NCI-H460 (cell line): ENCODE data around the gene TRIM28. TPM values are rescaled to one million over a fixed set of nuclear protein-coding genes. Genes with fewer than 3 reads are reported as not detected.
"Not testable (repeated sequence)": the region's sequence is repeated elsewhere in the genome, so short reads cannot be mapped to it uniquely, and the experiment has no call there.

ENCODE experiments used
- DNase-seq: peaks from one replicate; pipeline ENCODE4 v3.0.0-alpha.2; 2016; ENCODE audit warnings: low read depth; ENCODE audit errors: extremely low read depth
- polyA plus RNA-seq: library from polyadenylated mRNA; depleted of rRNA; stranded (reverse); fragments of >200 nt; gene quantifications from 2 replicates; pipeline ENCODE4 v1.2.3, GENCODE V29; 2014; cell fraction: nucleus; rRNA removed
- total RNA-seq: library from RNA; depleted of rRNA; stranded (reverse); fragments of >200 nt; shearing (Covaris generic); gene quantifications from 2 replicates; pipeline ENCODE4 v1.2.3, GENCODE V29; 2014; rRNA removed

The TRIM28 gene
- total RNA-seq = 246 and 252 TPM in 2 replicates
- 540 and 555 TPM in 2 replicates for polyA plus RNA-seq

DNA sequence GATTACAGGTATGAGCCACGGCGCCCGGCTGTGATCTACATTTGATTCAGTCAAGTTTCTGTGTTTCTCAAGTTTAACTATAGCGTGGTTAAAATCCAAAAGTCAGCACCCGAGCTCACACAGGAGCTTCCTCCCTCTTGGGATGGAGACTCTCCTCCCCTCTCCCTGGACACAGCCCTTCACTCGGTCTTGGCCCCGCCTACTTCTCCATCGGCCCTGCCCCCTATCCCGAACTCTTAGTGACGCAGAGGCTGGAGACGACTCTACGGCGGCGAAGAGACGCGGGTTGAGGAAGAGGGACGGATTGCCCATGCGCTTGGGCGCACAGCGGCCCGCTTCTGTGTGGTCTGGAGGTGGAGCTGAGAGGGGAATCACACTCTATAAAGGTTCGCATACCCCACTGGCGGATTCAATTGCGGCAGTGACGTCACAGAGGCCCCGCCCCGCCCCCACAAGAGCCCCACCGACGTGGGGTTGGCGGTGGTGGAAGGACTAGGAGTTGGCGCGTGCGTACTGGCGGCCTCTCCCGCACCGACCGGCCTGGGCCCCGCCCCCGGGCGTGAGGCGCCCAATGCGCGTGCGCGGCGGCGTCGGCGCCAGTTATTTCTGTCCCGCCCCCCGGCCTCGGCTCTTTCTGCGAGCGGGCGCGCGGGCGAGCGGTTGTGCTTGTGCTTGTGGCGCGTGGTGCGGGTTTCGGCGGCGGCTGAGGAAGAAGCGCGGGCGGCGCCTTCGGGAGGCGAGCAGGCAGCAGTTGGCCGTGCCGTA is at the start of gene TRIM28:
TSS of gene TRIM28 (plus strand) at position 239 of the 765 bp plus-strand sequence. CDS start 694 bp downstream, outside the sequence.
- DNase-seq = peak; percentile 97

- no peak for DNase-seq
These were observed 46.2 kb upstream of the TRIM28 start for GRCh38 chr19:58497634-58498170.

DNA sequence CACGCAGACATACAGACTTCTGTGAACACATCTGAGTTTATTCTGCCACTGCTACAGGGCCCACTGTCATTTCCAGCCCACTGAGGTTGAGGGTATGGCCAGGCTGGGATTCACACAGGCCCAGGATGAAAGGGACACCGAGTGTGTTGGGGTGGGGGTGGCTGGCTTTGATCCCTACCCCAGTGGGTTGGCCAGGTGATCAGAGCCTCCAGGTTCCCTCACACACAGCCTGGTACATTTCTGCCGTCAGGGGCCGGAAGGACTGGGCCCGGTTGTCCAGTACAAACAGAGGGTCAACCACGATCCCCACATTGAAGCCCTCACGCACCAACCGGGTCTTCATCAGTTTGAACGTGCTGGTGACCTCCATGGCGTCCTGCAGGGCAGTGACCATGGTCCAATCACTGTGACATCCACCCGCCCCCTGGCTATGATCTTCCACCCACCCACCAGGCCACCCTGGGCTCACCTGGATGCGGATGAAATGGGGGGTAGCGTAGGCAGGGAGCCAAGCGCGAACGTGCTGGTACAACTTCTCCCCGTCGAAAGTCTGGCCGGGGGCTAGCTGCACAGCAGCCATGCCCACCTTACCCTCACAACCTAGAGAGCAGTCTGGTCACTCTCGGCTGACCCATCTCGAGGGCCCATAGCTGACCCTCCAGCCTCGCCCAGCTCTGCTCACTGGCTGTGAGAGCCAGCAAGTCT is 45.4 kb upstream of the TRIM28 start:
- no peak for DNase-seq

DNA sequence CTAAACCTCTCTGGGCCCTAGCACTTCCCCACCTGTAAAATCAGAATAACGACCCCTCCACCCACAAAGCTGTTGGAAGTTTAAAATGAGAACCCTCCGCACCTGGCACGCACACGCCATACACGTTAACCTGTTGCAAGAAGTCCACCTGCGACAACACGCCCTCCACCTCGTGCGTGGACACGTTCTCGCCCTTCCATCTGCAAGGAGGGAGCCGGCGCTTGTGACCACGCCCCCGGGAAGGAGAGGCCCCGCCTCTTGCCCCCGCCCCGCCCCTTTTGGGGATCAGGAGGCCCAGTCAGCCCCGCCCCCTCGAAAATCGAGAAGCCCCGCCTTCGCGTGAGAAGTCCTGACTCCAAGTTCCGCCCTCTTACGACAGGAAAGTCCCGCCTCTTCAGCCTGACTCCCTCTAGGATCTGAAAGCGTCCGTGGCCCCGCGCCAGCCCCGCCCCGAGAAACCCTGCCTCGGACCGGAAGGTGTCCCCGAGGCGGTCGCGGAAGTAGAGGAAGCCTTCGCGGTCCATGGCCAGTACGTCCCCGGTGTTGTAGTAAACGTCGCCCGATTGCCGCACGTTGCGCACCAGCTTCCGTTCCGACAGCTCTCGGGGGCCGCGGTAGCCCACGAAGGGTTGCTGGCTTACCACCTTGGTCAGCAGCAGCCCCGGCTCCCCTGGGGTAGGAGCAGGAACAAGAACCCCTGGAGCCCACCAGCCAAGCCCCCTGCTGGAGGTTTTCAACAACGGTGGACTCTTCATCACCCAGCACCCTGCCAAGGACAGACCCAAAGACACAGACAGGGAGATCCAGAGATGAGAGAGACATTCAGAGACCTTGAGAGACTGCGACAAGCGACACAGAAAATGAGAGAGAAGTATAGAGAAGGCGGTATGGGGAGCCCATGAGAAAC is 44.6 kb upstream of the TRIM28 start:
- peak; percentile 98 for DNase-seq

DNA sequence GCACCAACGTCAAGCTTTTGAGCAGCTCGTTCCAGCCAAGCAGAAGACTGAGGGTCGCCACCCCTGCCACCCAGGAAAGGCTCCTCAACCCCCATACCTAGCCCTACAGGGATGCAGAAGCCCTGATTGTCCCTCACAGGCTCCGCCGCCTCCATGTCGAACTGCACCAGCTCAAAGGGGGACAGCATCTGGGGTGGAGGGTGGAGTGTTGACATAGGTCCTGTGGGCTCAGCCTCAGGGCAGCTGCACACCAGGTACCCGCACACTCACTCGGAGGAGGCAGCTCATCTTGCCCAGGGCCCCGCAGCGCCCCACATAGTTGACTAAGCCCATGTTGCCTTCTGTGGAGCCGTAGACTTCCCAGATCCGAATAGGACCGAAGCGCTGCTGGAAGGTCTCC is 43.6 kb upstream of the TRIM28 start:
- no peak for DNase-seq

DNA sequence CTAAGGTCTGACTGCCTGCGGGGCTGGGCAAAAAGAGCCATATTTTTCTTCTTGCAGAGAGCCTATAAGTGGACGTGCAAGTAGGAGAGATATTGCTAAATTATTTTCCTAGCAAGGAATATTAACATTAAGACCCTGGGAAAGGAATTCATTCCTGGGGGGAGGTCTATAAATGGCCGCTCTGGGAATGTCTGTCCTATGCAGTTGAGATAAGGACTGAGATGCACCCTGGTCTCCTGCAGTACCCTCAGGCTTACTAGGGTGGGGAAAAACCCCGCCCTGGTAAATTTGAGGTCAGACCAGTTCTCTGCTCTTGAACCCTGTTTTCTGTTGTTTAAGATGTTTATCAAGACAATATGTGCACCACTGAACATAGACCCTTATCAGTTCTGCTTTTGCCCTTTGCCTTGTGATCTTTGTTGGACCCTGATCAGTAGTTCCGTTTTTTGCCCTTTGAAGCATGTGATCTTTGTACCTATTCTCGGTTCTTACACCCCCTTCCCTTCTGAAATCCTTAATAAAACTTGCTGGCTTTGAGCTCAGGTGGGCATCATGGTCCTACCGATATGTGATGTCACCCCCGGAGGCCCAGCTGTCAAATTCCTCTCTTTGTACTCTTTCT is 36.2 kb upstream of the TRIM28 start:
- DNase-seq = not testable (repeated sequence)

GRCh38 chr19:58509731-58510083 is 34.2 kb upstream of the TRIM28 start:
- DNase-seq = no peak

DNA sequence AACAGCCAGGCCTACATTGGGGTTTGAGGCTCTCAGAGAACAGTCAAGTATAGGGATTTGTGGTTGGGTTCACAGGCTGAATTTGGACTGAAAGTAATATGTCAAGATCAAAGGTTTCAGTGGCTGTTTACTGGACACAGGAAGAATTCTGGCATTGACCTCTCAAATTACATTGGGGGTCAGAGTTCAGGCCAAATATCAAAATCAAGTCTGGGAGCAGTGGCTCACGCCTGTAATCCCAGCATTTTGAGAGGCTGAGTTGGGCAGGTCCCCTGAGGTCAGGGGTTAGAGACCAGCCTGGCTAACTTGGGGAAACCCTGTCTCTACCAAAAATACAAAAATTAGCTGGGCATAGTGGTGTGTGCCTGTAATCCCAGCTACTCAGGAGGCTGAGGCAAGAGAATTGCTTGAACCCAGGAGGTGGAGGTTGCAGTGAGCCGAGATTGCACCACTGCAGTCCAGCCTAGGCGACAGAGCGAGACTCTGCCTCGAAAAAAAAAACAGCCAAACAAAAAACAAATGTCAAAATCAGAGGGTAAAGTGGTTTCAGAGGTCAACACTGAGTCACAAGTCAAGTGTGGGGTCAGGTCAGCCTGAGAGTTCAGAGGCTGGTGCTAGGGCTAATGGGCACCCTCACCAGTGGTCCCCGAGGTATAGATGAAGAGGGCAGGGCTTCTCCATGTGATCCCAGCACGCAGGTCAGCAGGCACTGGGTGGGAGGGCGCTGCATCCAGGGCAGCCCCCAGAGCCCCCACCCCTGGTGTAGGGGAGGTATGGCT is 33.6 kb upstream of the TRIM28 start:
- DNase-seq = no peak

GRCh38 chr19:58511353-58512208 is 32.3 kb upstream of the TRIM28 start, which contains the start of gene SLC27A5:
SLC27A5 (minus strand) TSS chr19:58511992; CDS start chr19:58511955, 37 bp downstream.
- no peak for DNase-seq

DNA sequence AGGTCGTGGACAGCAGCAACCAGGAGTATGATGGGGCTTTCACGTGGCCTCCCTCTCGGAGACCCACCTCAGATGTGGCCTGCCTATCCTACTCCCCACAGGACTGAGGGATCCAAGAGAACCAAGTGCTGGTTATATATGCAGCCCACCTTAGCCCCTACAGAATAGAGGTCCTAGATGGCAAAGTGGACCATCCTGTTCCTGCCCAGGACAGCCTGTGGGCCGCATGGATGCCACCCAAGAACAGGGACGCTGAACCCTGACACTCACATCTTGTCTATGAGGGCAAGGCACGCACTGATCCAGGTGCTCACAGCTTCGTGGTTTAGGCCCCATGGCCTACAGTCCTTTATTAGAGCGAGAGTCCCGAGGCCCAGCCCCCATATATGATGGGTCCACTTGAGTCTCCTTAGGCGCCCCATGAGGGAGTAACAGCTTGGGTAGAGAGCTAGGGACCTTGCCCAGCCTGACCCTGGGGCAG is 30.6 kb upstream of the TRIM28 start:
- DNase-seq = no peak

- peak; percentile 85 for DNase-seq
These were observed 29.9 kb upstream of the TRIM28 start for GRCh38 chr19:58513694-58514563.

DNA sequence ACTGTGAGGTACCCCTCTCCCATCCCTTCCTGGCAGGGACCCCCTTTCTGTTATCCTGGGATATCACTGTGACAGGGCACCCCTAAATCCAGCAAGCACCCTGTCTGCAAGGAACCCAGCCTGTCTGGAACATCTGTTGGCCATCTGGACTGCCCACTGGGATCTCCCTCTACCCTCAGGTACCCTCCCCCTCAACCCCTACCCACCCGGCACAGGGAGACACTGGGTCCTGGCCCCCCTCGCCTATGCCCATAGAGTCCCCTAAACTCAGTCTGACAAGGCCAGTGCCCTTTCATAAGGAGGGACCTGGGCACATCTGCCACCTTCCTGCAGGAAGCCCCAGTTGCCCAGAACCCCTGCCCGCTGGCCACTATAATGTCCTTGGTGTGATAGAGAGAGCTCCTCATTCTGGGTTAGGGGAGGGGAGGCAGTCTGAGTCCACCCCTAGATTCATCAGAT is 29.3 kb upstream of the TRIM28 start:
- DNase-seq = no peak

GRCh38 chr19:58515259-58515658 is 28.6 kb upstream of the TRIM28 start:
- DNase-seq = no peak

DNA sequence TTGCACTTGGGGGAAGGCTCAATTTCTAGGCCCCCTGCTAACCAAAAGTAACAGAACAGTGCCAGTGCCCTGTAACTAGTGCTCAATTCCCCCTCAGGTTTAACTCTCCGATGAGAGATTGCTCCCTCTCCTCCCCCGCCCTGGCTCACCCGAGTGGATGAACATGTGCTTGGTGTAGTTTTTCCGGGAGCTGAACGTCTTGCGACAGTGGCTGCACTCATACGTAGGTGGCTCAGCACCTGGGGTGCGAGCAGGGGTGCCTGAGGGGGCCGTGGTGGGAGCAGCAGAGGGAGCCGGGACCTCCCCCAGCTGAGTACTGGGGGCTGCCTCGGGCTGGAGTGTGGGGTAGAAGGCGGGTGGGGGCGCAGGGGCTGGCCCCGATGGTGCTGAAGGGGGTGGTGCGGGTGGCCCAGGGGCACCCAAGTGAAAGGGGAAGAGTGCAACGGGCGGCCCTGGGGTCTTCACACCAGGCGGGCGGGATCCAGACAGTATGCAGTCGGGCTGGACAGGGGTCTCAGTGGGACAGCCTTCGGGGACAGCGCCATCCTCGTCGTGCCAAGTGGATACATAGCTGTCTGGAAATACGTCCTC is 27.5 kb upstream of the TRIM28 start:
- DNase-seq = no peak

- no peak for DNase-seq
These were observed 26.7 kb upstream of the TRIM28 start for GRCh38 chr19:58516964-58517833.
